ENCODE results near the gene FIBCD1.

The FIBCD1 gene

GRCh38 chr9:130858739-130859705, 80.0 kb downstream of the FIBCD1 start:
- H3K4me3 ChIP-seq (ENCODE audit: low read depth, low read length): no peak overlapping the region
- TF ChIP-seq CTCF (IDR thresholded peaks at IDR 0.05; ENCODE audit: low read depth, low read length): no peak

- no peak for TF ChIP-seq CTCF (IDR thresholded peaks at IDR 0.05; ENCODE audit: low read depth, low read length)
- H3K4me3 ChIP-seq (ENCODE audit: low read depth, low read length): no peak overlapping the region
Observed at GRCh38 chr9:130857864-130858738, 80.9 kb downstream of the FIBCD1 start.

GRCh38 chr9:130856474-130856873, 82.6 kb downstream of the FIBCD1 start:
- H3K4me3 ChIP-seq (ENCODE audit: low read depth, low read length): no peak overlapping the region
- no peak for TF ChIP-seq CTCF (IDR thresholded peaks at IDR 0.05; ENCODE audit: low read depth, low read length)

GRCh38 chr9:130854835-130855234, 84.2 kb downstream of the FIBCD1 start:
- no peak for TF ChIP-seq CTCF (IDR thresholded peaks at IDR 0.05; ENCODE audit: low read depth, low read length)

GRCh38 chr9:130854092-130854491, 85.0 kb downstream of the FIBCD1 start:
- no peak for TF ChIP-seq CTCF (IDR thresholded peaks at IDR 0.05; ENCODE audit: low read depth, low read length)
- no peak overlapping the region for H3K4me3 ChIP-seq (ENCODE audit: low read depth, low read length)

More at GRCh38 chr9:130854835-130855234, 84.2 kb downstream of the FIBCD1 start:
- no peak overlapping the region for H3K4me3 ChIP-seq (ENCODE audit: low read depth, low read length)

- TF ChIP-seq CTCF (IDR thresholded peaks at IDR 0.05; ENCODE audit: low read depth, low read length): no peak
- no peak overlapping the region for H3K4me3 ChIP-seq (ENCODE audit: low read depth, low read length)
Observed at GRCh38 chr9:130852801-130853200, 86.2 kb downstream of the FIBCD1 start.

All from WI38 (cell line).